Stimulated activated naive B cell treated with anti-CD40 and anti-IgM and Interleukin-4, amounts not matched to agents 10 μg/mL and 1 μg/mL and 100 μg/mL, for 72 hours (primary cell): ENCODE data around the gene MOB2.
A peak's percentile ranks its signal among the peaks of the same experiment; 100 is the strongest.
"Not testable (repeated sequence)": the region's sequence is repeated elsewhere in the genome, so short reads cannot be mapped to it uniquely, and the experiment has no call there.

Experiments
- ATAC-seq, 2 donors: fragments of 150-1000 bp; cut with Tn5 transposase; replicated peaks; 2 replicates each; pipeline ENCODE4 v1.10.0; 2021; ENCODE audit warnings: moderate library complexity in 1 of 2
- DNase-seq: peaks from one replicate; pipeline ENCODE4 v3.0.0; 2021
- H3K27ac Mint-ChIP-seq: one replicate; pipeline ENCODE4 v1.8.0; 2022; ENCODE audit warnings: mild to moderate bottlenecking, mixed read lengths
- H3K27me3 Mint-ChIP-seq, 2 donors: one replicate each; pipeline ENCODE4 v1.8.0; 2022; ENCODE audit warnings: mixed read lengths in 2 of 2
- H3K36me3 Mint-ChIP-seq, 2 donors: one replicate each; pipeline ENCODE4 v1.8.0; 2022; ENCODE audit warnings: mixed read lengths in 2 of 2, mild to moderate bottlenecking in 1 of 2
- H3K4me1 Mint-ChIP-seq, 2 donors: one replicate each; pipeline ENCODE4 v1.8.0; 2022; ENCODE audit warnings: mixed read lengths in 2 of 2, mild to moderate bottlenecking in 1 of 2
- H3K4me3 Mint-ChIP-seq, 2 donors: one replicate each; pipeline ENCODE4 v1.8.0; 2022; ENCODE audit warnings: mild to moderate bottlenecking in 2 of 2, mixed read lengths in 2 of 2, moderate library complexity in 1 of 2
- H3K9me3 Mint-ChIP-seq, 2 donors: one replicate each; pipeline ENCODE4 v1.8.0; 2022; ENCODE audit warnings: mixed read lengths in 2 of 2, mild to moderate bottlenecking in 1 of 2

Gene MOB2

GRCh38 chr11:1513326-1514296 lies 27.0 kb upstream of the MOB2 start:
- Mint-ChIP-seq H3K27ac (no peak overlapping the region), H3K9me3 (no peaks in the 10 kb centered on the region), H3K27me3 (no peaks in the 10 kb centered on the region), H3K4me1 (peaks cover 47 to 67% of the 10 kb centered on the region in 2 donors), H3K4me3 (no peak overlapping the region), H3K36me3 (peaks cover 4 to 9% of the 10 kb centered on the region in 2 donors)
- DNase-seq: no peak
- ATAC-seq: no peak

GRCh38 chr11:1512531-1513258 lies 26.1 kb upstream of the MOB2 start:
- H3K4me1 Mint-ChIP-seq: peaks cover 48 to 74% of the 10 kb centered on the region in 2 donors
- H3K27ac Mint-ChIP-seq, DNase-seq: not testable (repeated sequence)

GRCh38 chr11:1511937-1512496 lies 25.4 kb upstream of the MOB2 start:
- Mint-ChIP-seq H3K27me3 (no peaks in the 10 kb centered on the region), H3K4me3 (no peak overlapping the region), H3K4me1 (peaks cover 46 to 75% of the 10 kb centered on the region in 2 donors), H3K27ac (peak overlapping the region; percentile 56), H3K9me3 (no peaks in the 10 kb centered on the region), H3K36me3 (peaks cover 4 to 9% of the 10 kb centered on the region in 2 donors)
- no peak for ATAC-seq
- no peak for DNase-seq

More at GRCh38 chr11:1512531-1513258, 26.1 kb upstream of the MOB2 start:
- H3K27me3 Mint-ChIP-seq, H3K36me3 Mint-ChIP-seq, H3K9me3 Mint-ChIP-seq, H3K4me3 Mint-ChIP-seq, ATAC-seq: not testable (repeated sequence)

- peaks cover 46 to 75% of the 10 kb centered on the region in 2 donors for H3K4me1 Mint-ChIP-seq
- DNase-seq (no peak), ATAC-seq (no peak)
- no peaks in the 10 kb centered on the region for H3K27me3 Mint-ChIP-seq
- no peak overlapping the region for H3K27ac Mint-ChIP-seq
- peaks cover 4 to 9% of the 10 kb centered on the region in 2 donors for H3K36me3 Mint-ChIP-seq
- no peaks in the 10 kb centered on the region for H3K9me3 Mint-ChIP-seq
- H3K4me3 Mint-ChIP-seq: no peak overlapping the region
These were observed 24.3 kb upstream of the MOB2 start for GRCh38 chr11:1510928-1511327.

- DNase-seq, ATAC-seq, H3K36me3 Mint-ChIP-seq, H3K27ac Mint-ChIP-seq, H3K27me3 Mint-ChIP-seq, H3K9me3 Mint-ChIP-seq, H3K4me3 Mint-ChIP-seq: not testable (repeated sequence)
- H3K4me1 Mint-ChIP-seq: peaks cover 42 to 70% of the 10 kb centered on the region in 2 donors
These were observed 23.8 kb upstream of the MOB2 start for GRCh38 chr11:1510351-1510750.

GRCh38 chr11:1509626-1510255 lies 23.2 kb upstream of the MOB2 start:
- no peak for DNase-seq
- Mint-ChIP-seq H3K9me3 (no peaks in the 10 kb centered on the region), H3K4me3 (no peak overlapping the region), H3K36me3 (peaks cover 4 to 9% of the 10 kb centered on the region in 2 donors), H3K4me1 (peaks cover 39 to 66% of the 10 kb centered on the region in 2 donors), H3K27me3 (no peaks in the 10 kb centered on the region), H3K27ac (peak overlapping the region; percentile 49)
- ATAC-seq: no peak

GRCh38 chr11:1508986-1509385 lies 22.4 kb upstream of the MOB2 start:
- H3K9me3 Mint-ChIP-seq: no peaks in the 10 kb centered on the region
- ATAC-seq (no peak), DNase-seq (no peak)
- H3K4me1 Mint-ChIP-seq: peaks cover 40 to 59% of the 10 kb centered on the region in 2 donors
- no peak overlapping the region for H3K4me3 Mint-ChIP-seq
- H3K27ac Mint-ChIP-seq: peak overlapping the region; percentile 49
- H3K27me3 Mint-ChIP-seq: no peaks in the 10 kb centered on the region
- H3K36me3 Mint-ChIP-seq: peaks cover 4 to 9% of the 10 kb centered on the region in 2 donors

GRCh38 chr11:1508491-1508891 lies 21.9 kb upstream of the MOB2 start:
- H3K27ac Mint-ChIP-seq: peak overlapping the region; percentile 20
- DNase-seq (no peak), ATAC-seq (no peak)
- H3K4me1 Mint-ChIP-seq: peaks cover 39 to 56% of the 10 kb centered on the region in 2 donors
- H3K36me3 Mint-ChIP-seq: peaks cover 5 to 6% of the 10 kb centered on the region in 2 donors
- no peaks in the 10 kb centered on the region for H3K27me3 Mint-ChIP-seq
- no peak overlapping the region for H3K4me3 Mint-ChIP-seq
- no peaks in the 10 kb centered on the region for H3K9me3 Mint-ChIP-seq

GRCh38 chr11:1507381-1508140 lies 21.0 kb upstream of the MOB2 start:
- Mint-ChIP-seq H3K4me3 (no peak overlapping the region), H3K27ac (no peak overlapping the region), H3K27me3 (no peaks in the 10 kb centered on the region), H3K9me3 (no peaks in the 10 kb centered on the region), H3K36me3 (peaks cover 2 to 3% of the 10 kb centered on the region in 2 donors), H3K4me1 (peaks cover 39 to 61% of the 10 kb centered on the region in 2 donors)
- ATAC-seq (no peak), DNase-seq (no peak)

GRCh38 chr11:1506981-1507380 lies 20.4 kb upstream of the MOB2 start:
- Mint-ChIP-seq H3K27ac (peak overlapping the region; percentile 59), H3K36me3 (peaks cover 2 to 3% of the 10 kb centered on the region in 2 donors), H3K4me3 (no peak overlapping the region), H3K4me1 (peaks cover 36 to 57% of the 10 kb centered on the region in 2 donors), H3K9me3 (no peaks in the 10 kb centered on the region), H3K27me3 (no peaks in the 10 kb centered on the region)
- DNase-seq: no peak
- ATAC-seq: no peak

- Mint-ChIP-seq H3K27me3 (no peaks in the 10 kb centered on the region), H3K4me3 (no peak overlapping the region), H3K36me3 (peaks cover 6 to 9% of the 10 kb centered on the region in 2 donors), H3K9me3 (peaks cover 0 to 3% of the 10 kb centered on the region in 2 donors), H3K4me1 (peaks cover 36 to 65% of the 10 kb centered on the region in 2 donors), H3K27ac (no peak overlapping the region)
- no peak for ATAC-seq
- DNase-seq: no peak
These were observed 18.9 kb upstream of the MOB2 start for GRCh38 chr11:1505480-1505879.

- DNase-seq (no peak), ATAC-seq (peak in 1 of 2 donors; percentile 18)
- no peaks in the 10 kb centered on the region for H3K27me3 Mint-ChIP-seq
- H3K27ac Mint-ChIP-seq: peak overlapping the region; percentile 14
- H3K4me3 Mint-ChIP-seq: no peak overlapping the region
- H3K36me3 Mint-ChIP-seq: peaks cover 11 to 16% of the 10 kb centered on the region in 2 donors
- peaks cover 36 to 71% of the 10 kb centered on the region in 2 donors for H3K4me1 Mint-ChIP-seq
- H3K9me3 Mint-ChIP-seq: peaks cover 0 to 6% of the 10 kb centered on the region in 2 donors
These were observed 18.2 kb upstream of the MOB2 start for GRCh38 chr11:1504581-1505290.

- Mint-ChIP-seq H3K9me3 (peaks cover under 1 to 6% of the 10 kb centered on the region in 2 donors), H3K4me3 (no peak overlapping the region), H3K27me3 (no peaks in the 10 kb centered on the region), H3K36me3 (peaks cover 14 to 16% of the 10 kb centered on the region in 2 donors), H3K27ac (no peak overlapping the region), H3K4me1 (peaks cover 32 to 66% of the 10 kb centered on the region in 2 donors)
- DNase-seq: no peak
- ATAC-seq: no peak
These were observed 17.6 kb upstream of the MOB2 start for GRCh38 chr11:1504138-1504537.
